Medulla oblongata (tissue), 1 donor: Measurements from ENCODE around the gene ILF2.

Experiments used
- DNase-seq: peaks from one replicate; pipeline ENCODE4 v3.0.0-alpha.2; 2015; ENCODE audit errors: extremely low spot score

The ILF2 gene

GRCh38 chr1:153627715-153628626, 42.8 kb downstream of the ILF2 start, which contains the start of gene S100A1:
Gene S100A1, plus strand, starts transcription at chr1:153628434. Its CDS starts 2,088 bp downstream, at chr1:153630522.
- peak; percentile 90 for DNase-seq

DNA sequence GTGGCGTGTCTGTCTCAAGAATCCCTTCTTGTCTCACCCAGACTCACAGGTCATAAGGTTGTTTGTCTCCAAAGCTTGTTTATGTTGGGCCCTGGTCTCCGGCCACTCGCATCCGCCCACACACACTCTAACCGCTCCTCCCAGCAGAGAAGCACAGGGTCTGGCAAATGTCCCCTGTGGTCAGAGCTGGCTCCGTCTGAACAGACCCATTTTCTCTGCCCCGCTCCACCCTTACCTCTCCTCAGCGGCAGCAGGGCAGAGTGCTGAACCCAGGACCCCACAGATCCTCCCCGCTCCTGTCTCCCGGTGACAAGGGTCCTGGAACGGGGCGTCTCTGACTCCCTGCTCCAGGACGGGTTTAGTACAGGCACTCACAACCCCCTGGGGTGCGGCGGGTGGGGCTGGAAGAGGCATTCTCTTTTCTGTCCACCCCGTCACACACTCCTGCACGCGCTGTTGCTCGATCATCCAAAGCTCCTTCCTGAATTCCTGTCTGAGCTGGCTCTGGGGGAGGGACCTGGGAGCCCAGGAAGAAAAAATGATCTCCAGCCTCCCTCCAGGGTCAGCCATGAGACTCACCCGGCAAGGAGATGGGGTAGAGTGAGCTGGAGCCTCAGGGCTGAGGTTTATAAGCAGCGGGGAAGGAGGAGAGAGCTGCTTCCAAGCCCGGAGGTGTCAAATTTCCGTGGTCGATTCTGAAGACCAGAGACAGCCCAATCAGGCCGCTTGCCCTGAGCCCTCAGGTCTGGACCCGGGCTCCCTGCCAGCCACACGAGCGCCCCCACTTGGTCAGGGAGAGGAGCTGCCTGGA, 43.7 kb downstream of the ILF2 start, which contains the start of gene S100A13:
S100A13 (minus strand) TSS at position 602 of the 811 bp plus-strand sequence. CDS start 1,033 bp downstream, outside the sequence.
- DNase-seq = peak; percentile 69

- no peak for DNase-seq
Measured at GRCh38 chr1:153626477-153626903, 44.3 kb downstream of the ILF2 start.

DNA sequence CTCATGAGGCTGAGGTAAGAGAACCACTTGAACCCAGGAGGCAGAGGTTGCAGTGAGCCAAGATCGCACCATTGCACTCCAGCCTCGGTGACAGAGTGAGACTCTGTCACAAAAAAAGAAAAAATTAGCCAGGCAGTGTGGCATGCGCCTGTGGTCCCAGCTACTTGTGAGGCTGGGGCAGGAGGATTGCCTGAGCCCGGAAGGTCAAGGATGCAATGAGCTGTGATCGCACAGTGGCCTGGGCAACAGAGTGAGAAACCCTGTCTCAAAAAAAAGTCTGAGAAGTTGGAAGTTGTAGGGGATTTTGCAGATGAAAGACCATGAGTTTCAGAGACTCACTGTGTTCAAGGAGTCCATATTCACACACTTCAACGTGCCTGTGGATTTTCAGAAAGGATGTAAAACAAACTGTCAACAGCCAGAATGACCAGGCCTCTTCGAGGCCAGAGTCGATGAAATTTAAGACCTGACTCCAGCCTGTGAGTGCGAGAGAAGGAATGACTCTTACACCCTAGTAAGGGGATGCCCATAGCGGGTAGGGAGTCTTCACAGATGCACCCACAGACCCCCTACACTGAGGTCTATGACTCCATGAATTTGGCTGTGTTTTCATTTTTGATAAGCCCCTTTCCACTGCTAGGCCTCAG, 45.7 kb downstream of the ILF2 start:
- DNase-seq = no peak

DNA sequence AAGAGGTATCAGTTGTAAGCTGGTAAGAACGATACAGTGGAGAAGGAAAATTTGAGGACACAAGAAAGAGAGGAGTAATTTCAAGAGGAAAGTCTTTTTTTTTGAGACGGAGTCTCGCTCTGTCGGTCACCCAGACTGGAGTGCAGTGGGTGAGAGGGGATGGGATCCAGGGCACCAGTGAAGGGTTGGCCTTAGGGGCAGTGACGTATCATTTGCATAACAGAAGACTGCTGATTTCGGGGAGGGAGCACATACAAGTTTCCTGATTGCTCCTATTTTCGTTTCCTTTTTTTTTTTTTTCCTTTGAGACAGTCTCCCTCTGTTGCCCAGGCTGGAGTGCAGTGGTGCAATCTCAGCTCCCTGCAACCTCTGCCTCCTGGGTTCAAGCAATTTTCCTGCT, 47.7 kb downstream of the ILF2 start:
- no peak for DNase-seq

DNA sequence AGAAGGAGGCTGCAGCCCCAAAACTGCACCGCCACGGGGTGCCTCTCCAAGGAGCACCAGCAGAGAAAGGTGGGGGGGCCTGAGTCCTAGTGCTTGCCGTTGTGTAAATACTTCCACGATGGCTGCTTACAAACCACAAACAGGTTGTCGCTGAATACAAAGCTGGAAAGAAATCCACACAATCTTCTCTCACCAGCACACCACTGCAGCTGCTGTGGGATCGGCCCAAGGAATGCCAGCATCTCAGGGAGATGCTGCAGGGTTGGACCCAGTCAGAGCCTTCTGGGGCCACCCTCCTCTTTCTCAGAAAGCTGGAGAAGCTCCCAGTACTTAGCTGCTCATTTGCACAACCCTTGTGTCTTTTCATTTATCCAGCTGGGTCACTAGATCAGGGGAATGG, 51.6 kb downstream of the ILF2 start:
- DNase-seq = no peak

- DNase-seq = no peak
Measured at GRCh38 chr1:153617663-153618062, 53.1 kb downstream of the ILF2 start.

GRCh38 chr1:153616917-153617311, 53.9 kb downstream of the ILF2 start:
- DNase-seq = no peak

DNA sequence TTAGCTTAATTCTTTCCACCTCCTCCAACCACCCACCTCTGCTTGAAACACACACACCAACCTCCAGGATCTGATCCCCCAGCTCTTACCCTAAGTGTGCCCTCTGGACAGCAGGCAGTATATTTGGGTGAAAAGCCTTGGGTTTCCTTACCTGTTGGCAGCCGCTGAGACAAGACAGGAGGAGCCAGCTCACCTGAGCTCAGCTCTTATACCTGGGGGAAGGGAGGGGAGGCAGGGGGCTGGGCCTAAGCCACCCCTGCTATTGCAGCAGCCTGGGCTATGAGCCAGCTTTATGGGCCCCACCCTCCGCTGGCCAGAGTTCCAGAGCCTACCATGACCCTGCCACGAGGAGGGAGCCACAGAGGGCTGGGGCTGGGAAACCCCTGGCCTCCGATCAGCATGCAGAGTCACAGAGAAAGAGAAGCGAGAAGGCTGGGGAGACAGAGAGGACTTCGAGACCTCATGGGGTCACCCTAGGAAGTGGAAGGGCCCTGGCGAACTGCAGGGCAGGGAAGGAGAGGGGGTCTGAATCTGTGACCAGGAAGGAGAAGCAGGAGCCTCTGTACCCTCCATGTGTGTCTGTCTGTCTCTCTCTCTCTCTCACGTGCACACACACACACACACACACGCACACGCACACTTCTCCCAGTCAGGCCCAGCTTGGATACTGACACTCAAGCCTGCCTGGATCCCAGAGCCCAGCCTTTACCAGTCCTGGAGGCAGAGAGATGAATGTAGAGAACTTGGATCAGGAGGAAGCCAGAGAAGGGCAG, 54.5 kb downstream of the ILF2 start, which contains the start of gene S100A14:
S100A14 (minus strand) TSS at position 182 of the 773 bp plus-strand sequence. CDS start 467 bp downstream, outside the sequence.
- no peak for DNase-seq

DNA sequence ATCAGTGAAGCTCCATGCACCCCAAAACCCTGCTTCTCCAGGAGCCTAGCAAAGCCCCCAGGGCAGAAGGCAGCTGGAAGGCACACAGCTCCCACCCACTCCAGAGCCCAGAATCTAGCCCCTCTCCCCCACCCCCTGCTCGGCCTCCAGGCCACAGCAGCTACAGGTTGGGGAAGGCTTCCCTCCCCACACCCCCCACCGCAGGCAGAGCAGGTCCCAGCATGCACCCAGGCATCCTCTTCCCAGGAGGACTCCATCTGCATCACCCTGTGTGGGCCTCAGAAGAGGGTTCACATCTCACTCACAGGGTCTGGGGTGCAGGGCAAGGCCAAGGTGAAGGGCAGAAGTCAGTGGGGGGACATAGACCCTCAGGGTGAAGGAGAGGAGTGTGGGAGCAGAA, 55.4 kb downstream of the ILF2 start:
- DNase-seq = no peak

DNA sequence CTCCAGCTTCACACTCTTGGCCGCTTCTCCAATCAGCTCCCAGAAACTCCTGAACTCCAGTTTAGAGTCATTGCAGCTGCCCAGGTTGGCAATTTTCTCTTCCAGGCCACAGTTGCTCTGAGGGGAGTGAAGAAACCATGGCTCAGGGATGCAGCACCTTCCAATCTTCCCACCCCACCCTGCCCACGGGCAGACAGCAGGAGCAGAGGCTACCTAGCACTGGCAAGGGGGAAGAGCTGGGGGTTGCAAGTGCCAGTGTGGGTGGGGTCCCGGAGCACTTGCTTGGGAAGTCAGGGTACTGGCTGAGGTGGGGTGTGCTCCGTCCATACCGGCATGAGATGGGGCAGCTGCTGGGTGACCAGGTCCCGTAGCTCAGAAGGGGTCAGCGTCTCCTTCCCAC, 55.9 kb downstream of the ILF2 start:
- no peak for DNase-seq

- no peak for DNase-seq
Measured at GRCh38 chr1:153614189-153614900, 56.4 kb downstream of the ILF2 start.

DNA sequence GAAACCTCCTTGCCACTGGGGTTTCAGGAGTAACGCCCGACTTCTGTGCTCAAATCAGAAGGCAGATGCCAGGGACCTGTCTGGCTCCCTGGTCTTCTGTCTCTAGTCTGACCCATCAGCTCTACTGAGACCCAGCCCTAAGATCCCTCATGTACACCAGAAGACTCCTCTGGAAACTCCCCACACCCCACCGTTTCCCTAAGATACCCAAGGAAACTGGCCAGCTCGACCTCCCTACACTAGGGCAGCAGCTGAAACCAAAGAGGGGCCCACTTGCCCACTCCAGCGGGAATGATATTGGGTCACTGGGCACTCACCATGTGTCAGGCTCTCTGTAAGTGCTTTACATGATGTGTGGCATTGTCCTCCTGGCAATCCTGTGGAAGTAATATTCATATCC, 57.4 kb downstream of the ILF2 start:
- DNase-seq = no peak

DNA sequence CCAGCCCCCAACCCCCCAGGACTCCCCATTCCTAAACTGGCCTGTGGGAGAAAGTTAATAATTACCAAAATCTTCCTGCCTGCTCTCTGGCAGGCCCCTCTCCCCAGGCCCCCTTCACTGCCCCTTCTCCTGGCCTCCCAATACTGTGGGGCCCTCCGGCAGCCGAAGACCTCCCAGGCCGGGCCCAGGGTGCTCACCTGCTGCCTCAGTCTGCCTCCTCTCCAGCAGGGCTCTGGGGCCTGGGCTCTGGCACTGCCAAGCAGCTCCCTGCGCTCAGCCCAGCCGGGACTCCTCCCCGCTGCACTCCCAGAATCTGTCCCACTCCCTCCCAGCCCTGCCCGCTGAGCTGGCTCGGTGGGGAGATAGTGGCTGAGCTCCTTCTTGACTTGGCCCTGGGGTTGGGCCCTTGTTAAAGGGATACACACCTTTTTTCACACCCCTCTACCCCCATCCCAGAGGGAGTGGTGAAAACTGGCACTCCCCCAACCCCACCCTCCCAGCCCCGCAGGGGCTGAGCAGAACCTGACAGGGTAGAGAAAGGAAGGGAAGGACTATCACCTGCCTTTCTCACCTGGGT, 58.0 kb downstream of the ILF2 start, which contains the start of gene S100A16:
S100A16 (minus strand) TSS at position 383 of the 577 bp plus-strand sequence. CDS start 4,986 bp downstream, outside the sequence.
- DNase-seq = peak; percentile 60

DNA sequence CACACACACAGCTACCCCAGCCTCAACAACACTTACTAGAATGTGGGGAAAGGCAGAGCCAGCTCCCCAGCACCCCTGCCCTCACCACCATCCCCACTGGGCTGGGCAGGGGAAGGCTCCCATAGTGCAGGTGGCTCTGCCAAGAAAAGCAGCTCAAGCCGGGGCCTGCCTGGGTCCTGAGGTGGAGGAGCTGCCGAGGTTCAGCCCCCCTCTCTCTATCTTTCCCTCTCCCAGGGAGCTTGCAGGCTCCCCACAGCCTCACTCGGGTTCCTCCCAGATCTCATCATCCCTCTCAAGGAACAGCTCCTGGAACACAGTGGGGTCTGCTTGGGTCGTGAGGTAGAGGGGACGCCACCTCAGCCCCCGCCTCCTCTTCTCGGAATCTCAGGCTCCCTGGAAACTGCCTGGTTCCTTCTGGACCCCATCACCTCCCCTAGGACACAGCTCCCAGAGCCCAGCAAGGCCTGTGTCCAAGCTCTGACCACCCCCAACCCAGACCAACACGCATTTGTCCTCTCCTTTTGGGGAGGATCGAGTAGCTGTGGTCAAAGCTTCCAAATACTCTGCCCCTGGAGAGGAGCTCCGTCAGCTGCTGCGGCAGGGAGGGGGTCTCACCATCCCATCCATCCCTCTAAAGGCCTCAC, 58.6 kb downstream of the ILF2 start:
- DNase-seq = peak; percentile 23
